Activated CD8-positive, alpha-beta T cell treated with anti-CD3 and anti-CD28 coated beads, Interleukin-2, amount 10 ng/mL, durations not matched to agents 7 days and 5 days (primary cell): ENCODE data around the gene KIF5C. TPM values are rescaled to one million over a fixed set of nuclear protein-coding genes. Genes with fewer than 3 reads are reported as not detected.

ENCODE experiments used
- ATAC-seq: fragments of 150-1000 bp; cut with Tn5 transposase; one replicate; pipeline ENCODE4 v1.10.0; 2021; ENCODE audit warnings: moderate library complexity
- CTCF ChIA-PET: fragments of 350-600 bp; sonication (Branson Sonifier 250); formaldehyde crosslinking; loops from one replicate; lab custom pipeline; 2021; ENCODE audit warnings: antibody characterized with exemption; lab: Charles Lee
- POLR2A ChIA-PET: fragments of 350-600 bp; sonication (Branson Sonifier 250); formaldehyde crosslinking; loops from one replicate; lab custom pipeline; 2021; ENCODE audit warnings: antibody characterized with exemption; lab: Charles Lee
- DNase-seq: peaks from one replicate; pipeline ENCODE4 v3.0.0-alpha.2; 2020
- H3K27ac Mint-ChIP-seq: one replicate; pipeline ENCODE4 v1.8.0; 2021; ENCODE audit warnings: mild to moderate bottlenecking, mixed read lengths
- H3K27me3 Mint-ChIP-seq: one replicate; pipeline ENCODE4 v1.8.0; 2021; ENCODE audit warnings: low read depth, mixed read lengths
- H3K36me3 Mint-ChIP-seq: one replicate; pipeline ENCODE4 v1.8.0; 2021; ENCODE audit warnings: low read depth, mixed read lengths
- H3K4me1 Mint-ChIP-seq: one replicate; pipeline ENCODE4 v1.8.0; 2021; ENCODE audit warnings: low read depth, mixed read lengths
- H3K4me3 Mint-ChIP-seq: one replicate; pipeline ENCODE4 v1.8.0; 2021; ENCODE audit warnings: mild to moderate bottlenecking, mixed read lengths
- H3K9me3 Mint-ChIP-seq: one replicate; pipeline ENCODE4 v1.8.0; 2022; ENCODE audit warnings: mixed read lengths; ENCODE audit not compliant: insufficient read depth
- total RNA-seq, 2 experiments: library from RNA; stranded (reverse); gene quantifications; one replicate each; pipeline ENCODE4 v1.2.3, GENCODE V29; 2021

KIF5C gene
- total RNA-seq, 2 experiments from 2014 or later = 4.4 to 6.5 TPM

GRCh38 chr2:148867079-148867769 is 7.8 kb upstream of the KIF5C start:
- H3K36me3 Mint-ChIP-seq = no peaks in the 10 kb centered on the region
- peaks cover 4% of the 10 kb centered on the region for H3K4me1 Mint-ChIP-seq
- POLR2A ChIA-PET = no interaction called here

GRCh38 chr2:148875387-148876051 is 492 bp downstream of the KIF5C start:
- peaks cover 32% of the 10 kb centered on the region for H3K27me3 Mint-ChIP-seq
- peak overlapping the region; percentile 77 for H3K4me3 Mint-ChIP-seq
- POLR2A ChIA-PET = no interaction called here
- peak; percentile 26 for ATAC-seq
- no peak for DNase-seq
- peaks cover 11% of the 10 kb centered on the region for H3K4me1 Mint-ChIP-seq
- no peaks in the 10 kb centered on the region for H3K9me3 Mint-ChIP-seq
- no peak overlapping the region for H3K27ac Mint-ChIP-seq
- peaks cover 2% of the 10 kb centered on the region for H3K36me3 Mint-ChIP-seq
- CTCF ChIA-PET = no interaction called here

More at GRCh38 chr2:148867079-148867769, 7.8 kb upstream of the KIF5C start:
- CTCF ChIA-PET = no interaction called here
- no peak for ATAC-seq
- DNase-seq = no peak
- H3K27ac Mint-ChIP-seq = no peak overlapping the region
- no peaks in the 10 kb centered on the region for H3K9me3 Mint-ChIP-seq
- H3K27me3 Mint-ChIP-seq = peaks cover 35% of the 10 kb centered on the region
- H3K4me3 Mint-ChIP-seq = no peak overlapping the region

GRCh38 chr2:148876202-148876594 is 1.2 kb downstream of the KIF5C start:
- ATAC-seq = no peak
- Mint-ChIP-seq H3K27ac (no peak overlapping the region), H3K36me3 (peaks cover 2% of the 10 kb centered on the region), H3K4me1 (peaks cover 11% of the 10 kb centered on the region), H3K27me3 (peaks cover 33% of the 10 kb centered on the region), H3K9me3 (no peaks in the 10 kb centered on the region), H3K4me3 (peak overlapping the region; percentile 77)
- no peak for DNase-seq
- POLR2A ChIA-PET = no interaction called here
- CTCF ChIA-PET = no interaction called here

GRCh38 chr2:148876595-148877402 is 1.8 kb downstream of the KIF5C start:
- Mint-ChIP-seq H3K4me3 (peak overlapping the region; percentile 77), H3K27ac (peak overlapping the region; percentile 69), H3K27me3 (peaks cover 31% of the 10 kb centered on the region), H3K9me3 (no peaks in the 10 kb centered on the region), H3K4me1 (peaks cover 11% of the 10 kb centered on the region), H3K36me3 (peaks cover 2% of the 10 kb centered on the region)
- CTCF ChIA-PET = no interaction called here
- POLR2A ChIA-PET = no interaction called here
- ATAC-seq (peak; percentile 13), DNase-seq (peak; percentile 63)

GRCh38 chr2:148877403-148877740 is 2.3 kb downstream of the KIF5C start:
- ChIA-PET POLR2A (no interaction called here), CTCF (no interaction called here)
- ATAC-seq = no peak
- no peak for DNase-seq
- Mint-ChIP-seq H3K9me3 (no peaks in the 10 kb centered on the region), H3K27ac (no peak overlapping the region), H3K27me3 (peaks cover 29% of the 10 kb centered on the region), H3K4me1 (peaks cover 11% of the 10 kb centered on the region), H3K36me3 (peaks cover 2% of the 10 kb centered on the region), H3K4me3 (no peak overlapping the region)

- Mint-ChIP-seq H3K36me3 (peaks cover 2% of the 10 kb centered on the region), H3K27me3 (peaks cover 35% of the 10 kb centered on the region), H3K27ac (no peak overlapping the region), H3K4me3 (no peak overlapping the region), H3K9me3 (no peaks in the 10 kb centered on the region), H3K4me1 (peaks cover 11% of the 10 kb centered on the region)
- ATAC-seq = no peak
- ChIA-PET CTCF (interaction anchor here (1.0 kb wide), 1 partner anchor 45 kb away, joined by 3 read pairs; no protein-coding TSS in a partner anchor), POLR2A (no interaction called here)
- no peak for DNase-seq
Measured at GRCh38 chr2:148880636-148881035, 5.6 kb downstream of the KIF5C start.

- H3K9me3 Mint-ChIP-seq = no peaks in the 10 kb centered on the region
- ATAC-seq (no peak), DNase-seq (no peak)
- ChIA-PET POLR2A (no interaction called here), CTCF (no interaction called here)
- H3K27ac Mint-ChIP-seq = no peak overlapping the region
- H3K36me3 Mint-ChIP-seq = peaks cover 2% of the 10 kb centered on the region
- peaks cover 37% of the 10 kb centered on the region for H3K27me3 Mint-ChIP-seq
- no peak overlapping the region for H3K4me3 Mint-ChIP-seq
- peaks cover 2% of the 10 kb centered on the region for H3K4me1 Mint-ChIP-seq
Measured at GRCh38 chr2:148882051-148882450, 7.0 kb downstream of the KIF5C start.

- Mint-ChIP-seq H3K9me3 (no peaks in the 10 kb centered on the region), H3K4me1 (peaks cover 9% of the 10 kb centered on the region), H3K4me3 (no peak overlapping the region), H3K36me3 (no peaks in the 10 kb centered on the region), H3K27ac (no peak overlapping the region), H3K27me3 (peaks cover 42% of the 10 kb centered on the region)
- ChIA-PET POLR2A (no interaction called here), CTCF (interaction anchor here (0.6 kb wide), 1 partner anchor 1146 kb away, joined by 3 read pairs; no protein-coding TSS in a partner anchor)
- DNase-seq (no peak), ATAC-seq (no peak)
Measured at GRCh38 chr2:148885209-148885608, 10.2 kb downstream of the KIF5C start.

- Mint-ChIP-seq H3K27me3 (peaks cover 43% of the 10 kb centered on the region), H3K36me3 (no peaks in the 10 kb centered on the region), H3K27ac (no peak overlapping the region), H3K9me3 (no peaks in the 10 kb centered on the region), H3K4me3 (no peak overlapping the region), H3K4me1 (peaks cover 9% of the 10 kb centered on the region)
- ChIA-PET POLR2A (no interaction called here), CTCF (no interaction called here)
- no peak for DNase-seq
- no peak for ATAC-seq
Measured at GRCh38 chr2:148885988-148886387, 11.0 kb downstream of the KIF5C start.

- Mint-ChIP-seq H3K27me3 (peaks cover 44% of the 10 kb centered on the region), H3K27ac (no peak overlapping the region), H3K4me1 (peaks cover 9% of the 10 kb centered on the region), H3K9me3 (peaks cover 6% of the 10 kb centered on the region), H3K4me3 (peak overlapping the region; percentile 69), H3K36me3 (peaks cover under 1% of the 10 kb centered on the region)
- ChIA-PET CTCF (interaction anchor here (0.6 kb wide), 1 partner anchor 40 kb away, joined by 3 read pairs; no protein-coding TSS in a partner anchor), POLR2A (interaction anchor here (0.5 kb wide), 1 partner anchor 785 kb away, joined by 5 read pairs; no protein-coding TSS in a partner anchor)
- DNase-seq = no peak
- ATAC-seq = peak; percentile 34
Measured at GRCh38 chr2:148887350-148888002, 12.4 kb downstream of the KIF5C start.

- DNase-seq = no peak
- Mint-ChIP-seq H3K9me3 (peaks cover 12% of the 10 kb centered on the region), H3K27me3 (peaks cover 44% of the 10 kb centered on the region), H3K36me3 (peaks cover 2% of the 10 kb centered on the region), H3K4me3 (peak overlapping the region; percentile 69), H3K4me1 (peaks cover 9% of the 10 kb centered on the region), H3K27ac (no peak overlapping the region)
- ChIA-PET POLR2A (no interaction called here), CTCF (no interaction called here)
- ATAC-seq = peak; percentile 77
Measured at GRCh38 chr2:148888003-148888501, 13.0 kb downstream of the KIF5C start.
